Fibroblast of skin of scalp (primary cell): ENCODE measurements around the gene TH. TPM values are rescaled to one million over a fixed set of nuclear protein-coding genes. Genes with fewer than 3 reads are reported as not detected.

Source experiments
- DNase-seq: peaks from one replicate; pipeline ENCODE4 v3.0.0-alpha.2; 2013
- polyA plus RNA-seq, 2 experiments: library from polyadenylated mRNA; unstranded; fragments of 120-200 nt; gene quantifications; one replicate each; pipeline ENCODE4 v1.2.1, GENCODE V29; 2013; ENCODE audit not compliant: insufficient read length in 2 of 2

TH gene
- 0.20 TPM for polyA plus RNA-seq (2013, experiment 1 of 2; ENCODE audit: insufficient read length)
- polyA plus RNA-seq (2013, experiment 2 of 2; ENCODE audit: insufficient read length): 0.18 TPM

DNA sequence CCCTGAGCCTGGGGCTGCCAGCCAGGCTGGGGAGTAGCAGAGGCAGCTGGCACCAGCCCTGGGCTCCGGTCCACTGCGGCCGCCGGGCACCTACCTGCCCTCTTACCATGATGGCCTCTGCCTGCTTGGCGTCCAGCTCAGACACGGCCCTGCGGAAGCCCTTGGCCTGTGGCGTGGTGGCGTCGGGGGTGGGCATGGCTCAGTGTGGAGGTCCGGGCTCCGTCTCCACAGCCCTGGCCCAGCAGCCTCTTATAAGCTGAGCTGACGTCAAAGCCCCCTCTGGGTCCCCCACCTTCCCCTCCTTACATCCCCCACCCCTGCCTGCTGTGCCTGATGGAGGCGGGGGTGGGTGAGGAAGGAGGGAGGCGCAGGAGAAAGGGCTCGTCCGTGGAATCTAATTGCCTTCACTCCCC is at the start of gene TH:
Gene TH, minus strand, starts transcription at position 225 of the 413 bp plus-strand sequence. Its CDS starts 29 bp downstream, at position 196.
- DNase-seq: no peak

DNA sequence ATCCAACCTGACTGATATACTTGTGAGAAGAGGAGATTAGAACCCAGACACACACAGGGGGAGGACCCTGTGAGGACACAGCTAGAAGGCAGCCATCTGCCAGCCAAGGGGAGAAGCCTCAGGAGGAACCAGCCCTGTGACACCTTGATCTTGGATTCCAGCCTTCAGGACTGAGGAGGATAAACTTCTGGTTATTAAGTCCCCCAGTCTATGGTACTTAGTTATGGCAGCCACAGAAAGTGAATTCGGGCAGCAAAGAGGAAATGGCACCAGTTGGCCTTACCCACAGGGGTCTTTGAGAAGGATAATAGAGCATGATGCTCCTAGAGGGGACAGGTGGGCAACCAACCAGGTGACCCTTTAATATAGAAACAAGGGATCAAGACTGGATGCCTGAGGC is 49.4 kb upstream of the TH start:
- no peak for DNase-seq

DNA sequence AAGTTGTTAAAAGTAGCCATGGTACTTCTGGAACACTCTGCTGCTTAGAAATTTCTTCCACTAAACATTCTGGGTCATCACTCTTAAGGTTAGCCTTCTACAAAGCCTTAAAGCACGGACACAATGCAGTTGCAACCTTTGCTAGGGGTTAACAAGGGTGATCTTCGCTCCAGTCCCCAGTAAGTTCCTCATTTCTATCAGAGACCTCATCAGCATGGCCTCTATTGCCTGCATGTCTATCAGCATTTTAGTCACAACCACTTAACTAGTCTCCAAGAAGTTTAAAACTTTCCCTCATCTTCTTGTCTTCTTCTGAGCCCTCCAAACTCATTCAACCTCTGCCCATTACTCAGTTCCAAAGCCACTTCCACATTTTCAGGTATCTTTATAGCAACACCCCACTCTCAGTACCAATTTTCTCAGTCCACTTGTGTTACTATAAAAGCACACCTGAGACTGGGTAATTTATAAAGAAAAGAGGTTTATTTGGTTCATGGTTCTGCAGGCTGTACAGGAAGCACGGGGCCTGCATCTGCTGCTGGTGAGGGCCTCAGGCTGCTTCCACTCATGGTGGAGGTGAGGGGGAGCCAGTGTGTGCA is 48.7 kb upstream of the TH start:
- DNase-seq: no peak

GRCh38 chr11:2219318-2220017 is 47.9 kb upstream of the TH start:
- DNase-seq: no peak

DNA sequence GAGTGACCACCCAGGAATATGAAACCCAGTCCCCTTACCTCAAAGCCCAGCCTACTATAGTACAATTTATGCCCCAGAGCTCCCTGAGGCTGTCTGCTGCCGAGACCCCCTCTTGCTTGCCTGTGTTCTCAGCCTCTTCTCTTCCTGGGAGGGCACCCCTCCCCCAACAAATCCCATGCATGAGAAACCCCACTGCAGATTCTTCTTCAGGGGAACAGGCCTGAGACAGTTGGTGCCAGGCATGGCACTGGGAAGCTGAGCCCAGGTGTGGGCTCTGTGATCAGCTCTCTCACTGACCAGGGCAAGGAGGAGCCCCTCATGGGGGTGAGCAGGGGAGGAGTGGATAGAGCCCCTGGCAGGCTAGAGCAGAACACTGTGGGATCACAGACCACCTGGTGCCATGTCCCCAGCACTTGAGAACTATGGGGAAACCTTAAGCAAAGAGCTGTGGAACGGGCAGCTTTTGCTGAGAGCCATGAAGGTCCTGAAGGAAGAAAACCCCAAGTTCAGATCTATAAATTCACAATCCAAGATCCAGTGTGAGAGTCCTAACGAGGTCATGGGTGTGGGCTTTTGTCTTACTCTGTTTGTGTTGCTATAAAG is 46.5 kb upstream of the TH start:
- DNase-seq: no peak

GRCh38 chr11:2217211-2218030 is 45.8 kb upstream of the TH start:
- no peak for DNase-seq

- DNase-seq: no peak
Measured at GRCh38 chr11:2216400-2217064, 44.9 kb upstream of the TH start.

DNA sequence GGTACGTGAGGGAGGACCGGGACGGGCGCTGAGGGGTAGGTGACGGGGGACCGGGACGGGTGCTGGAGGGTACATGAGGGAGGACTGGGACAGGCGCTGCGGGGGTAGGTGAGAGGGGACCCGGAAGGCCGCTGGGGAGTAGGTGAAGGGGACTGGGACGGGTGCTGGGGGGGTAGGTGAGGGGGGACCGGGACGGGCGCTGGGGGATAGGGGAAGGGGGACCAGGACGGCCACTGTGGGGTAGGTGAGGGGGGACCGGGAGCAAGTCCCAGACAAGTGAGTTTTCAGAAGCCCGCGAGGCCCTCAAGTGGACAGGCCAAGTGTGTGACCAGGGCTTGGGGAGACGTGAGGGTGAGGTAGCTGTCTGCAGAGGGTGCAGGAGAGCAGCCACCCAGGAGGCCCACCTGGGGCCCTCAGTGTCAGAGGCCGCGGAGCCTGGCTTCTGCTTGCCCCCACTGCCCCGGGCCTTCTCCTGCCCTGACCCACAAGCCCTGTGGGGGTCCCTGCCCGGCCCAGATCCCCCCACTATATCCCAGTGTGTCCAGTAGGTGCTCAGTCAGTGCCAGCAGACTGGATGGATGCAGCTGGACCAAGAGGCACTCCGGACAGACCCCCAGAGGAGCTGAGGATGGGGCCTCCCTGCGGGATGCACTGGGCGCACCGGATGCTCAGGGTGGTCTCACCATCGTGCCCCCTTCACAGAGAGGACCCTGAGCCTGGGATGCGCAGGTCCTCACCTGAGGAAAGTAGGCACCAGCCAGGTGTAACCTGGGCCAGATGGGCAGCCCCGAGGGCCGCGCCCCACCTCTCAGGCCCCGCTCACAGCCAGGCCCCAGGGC is 44.2 kb upstream of the TH start:
- no peak for DNase-seq

DNA sequence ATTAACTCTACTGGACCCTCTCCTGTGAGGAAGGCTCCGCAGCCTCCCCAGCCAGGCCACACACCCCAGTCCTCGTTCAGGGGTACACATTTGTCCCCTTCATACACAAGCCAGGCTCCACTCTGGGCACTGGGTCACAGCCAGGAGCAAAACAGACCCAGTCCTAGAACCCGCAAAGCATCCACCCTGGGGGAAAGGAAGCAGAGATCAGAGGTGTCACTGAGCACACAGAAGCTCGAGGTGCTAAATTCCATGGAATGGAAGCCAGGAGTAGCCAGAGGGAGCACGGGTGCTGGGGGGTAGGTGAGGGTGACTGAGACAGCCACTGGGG is 43.6 kb upstream of the TH start:
- no peak for DNase-seq

DNA sequence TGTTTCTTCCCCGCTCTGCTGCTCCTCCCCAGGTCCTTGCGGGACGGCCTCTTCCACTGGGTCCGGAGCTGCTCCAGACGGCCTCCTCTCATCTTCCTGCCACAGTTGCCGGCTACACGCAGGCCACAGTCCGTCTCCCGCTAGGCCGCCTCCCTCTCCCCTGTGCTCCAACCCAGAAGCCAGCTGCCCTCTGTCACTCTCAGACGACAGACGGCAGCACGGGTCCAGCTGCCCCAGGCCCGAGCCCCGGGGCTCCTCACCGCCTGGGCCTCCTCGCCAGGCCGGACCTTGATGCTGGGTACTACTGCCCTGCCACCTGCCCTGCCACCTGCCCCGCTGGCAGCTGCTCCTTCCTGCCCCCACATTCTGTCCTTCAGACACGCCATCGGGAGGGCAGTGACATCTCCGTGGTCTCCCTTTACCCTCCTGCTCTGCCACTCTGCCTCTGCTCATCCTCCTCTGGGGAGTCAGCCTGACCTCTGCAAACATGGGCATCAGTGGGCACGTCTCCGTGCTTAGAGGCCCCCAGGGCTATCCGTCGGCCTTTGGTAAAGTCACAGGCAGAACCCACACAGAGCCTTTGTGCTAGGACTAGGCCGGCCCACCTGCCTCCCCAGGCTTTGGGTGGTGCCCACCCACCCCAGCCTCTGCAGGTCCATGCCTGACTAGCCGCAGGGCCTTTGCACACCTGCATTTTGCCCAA is 43.1 kb upstream of the TH start:
- DNase-seq: no peak

- no peak for DNase-seq
Measured at GRCh38 chr11:2213890-2214526, 42.4 kb upstream of the TH start.

DNA sequence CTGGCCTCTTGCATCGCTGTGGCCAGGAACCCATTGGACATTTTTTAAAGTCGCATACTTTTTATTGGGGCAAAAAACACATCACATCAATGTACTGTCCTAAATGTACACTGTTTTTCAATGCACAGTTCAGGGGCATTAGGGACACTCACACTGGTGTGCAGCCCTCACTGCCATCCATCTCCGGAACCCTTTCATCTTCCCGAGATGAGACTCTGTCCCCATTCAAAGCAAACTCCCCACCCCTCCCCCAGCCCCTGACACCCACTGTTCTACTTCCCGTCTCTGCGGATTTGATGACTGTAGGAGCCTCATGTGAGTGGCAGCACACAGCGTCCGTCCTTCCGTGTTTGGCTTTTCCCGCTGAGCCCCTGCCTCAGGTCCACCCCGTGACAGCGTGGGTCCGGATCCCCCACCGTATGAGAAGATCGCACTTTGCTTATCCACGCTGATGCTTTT is 41.8 kb upstream of the TH start:
- no peak for DNase-seq

GRCh38 chr11:2212411-2213251 is 41.0 kb upstream of the TH start:
- DNase-seq: no peak

GRCh38 chr11:2211113-2211971 is 39.7 kb upstream of the TH start:
- DNase-seq: no peak

DNA sequence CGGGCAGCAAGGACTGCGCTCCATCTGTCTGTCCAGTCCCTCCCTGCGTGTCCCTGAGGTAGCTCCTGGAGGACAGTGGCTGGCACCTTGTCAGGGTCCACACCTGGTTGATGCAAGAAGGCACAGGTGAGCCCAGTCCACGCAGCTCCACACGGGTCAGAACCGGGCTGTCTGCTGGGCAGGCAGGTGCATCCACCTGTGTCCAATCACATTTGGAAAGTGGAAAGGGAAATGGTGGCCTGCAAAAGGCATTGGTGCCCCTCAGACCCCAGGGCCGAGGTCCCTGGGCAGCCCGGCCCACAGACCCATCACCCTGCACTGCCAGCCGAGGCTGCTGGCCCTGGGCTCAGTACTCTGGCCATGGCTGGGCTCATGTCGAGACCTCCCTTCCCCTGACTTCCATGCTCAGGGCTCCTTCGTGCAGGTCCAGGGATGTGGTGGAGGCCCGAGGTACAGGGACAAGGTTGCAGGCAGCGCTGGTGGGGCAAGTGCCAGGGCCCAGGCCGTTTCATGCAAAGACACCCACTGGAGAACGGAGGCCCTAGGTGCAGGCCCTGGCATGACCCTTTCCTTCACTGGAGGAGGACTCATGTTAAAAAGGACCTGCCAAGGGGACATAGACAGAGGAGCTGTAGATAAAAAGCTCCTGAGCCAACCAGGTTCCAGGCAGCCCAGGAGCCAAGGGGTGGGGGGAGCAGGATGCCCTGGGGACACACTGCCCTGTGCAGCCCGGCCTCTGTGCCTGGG is 38.9 kb upstream of the TH start:
- no peak for DNase-seq

DNA sequence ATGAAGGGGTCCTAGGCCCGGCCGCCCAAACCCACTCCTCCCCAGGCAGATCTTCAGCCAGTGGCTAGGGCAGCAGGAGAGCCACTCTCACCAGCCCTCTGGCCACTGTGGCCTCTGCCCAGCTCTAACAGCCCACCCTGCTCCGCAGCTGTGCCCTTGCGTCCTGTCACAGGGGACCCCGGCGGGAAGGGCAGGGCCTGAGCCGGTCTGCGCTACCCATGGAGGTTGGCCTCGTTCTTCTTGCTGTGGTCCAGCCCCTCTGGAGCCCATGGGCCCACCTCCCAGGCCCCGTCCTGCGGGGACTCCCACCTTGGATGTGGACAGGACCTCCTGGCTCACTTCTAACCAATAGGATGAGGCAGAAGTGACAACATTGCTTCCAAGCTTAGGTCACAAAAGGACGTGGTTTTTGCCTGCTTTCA is 38.3 kb upstream of the TH start:
- DNase-seq: no peak

GRCh38 chr11:2209370-2209801 is 37.8 kb upstream of the TH start:
- DNase-seq: no peak
